Keratinocyte (primary cell): ENCODE data around the gene JPT1.

Experiments used
- CTCF ChIP-seq, 3 experiments: IDR thresholded peaks in 1 of 3; conservative IDR thresholded peaks in 1 of 3; optimal IDR thresholded peaks in 1 of 3; 2 replicates in 2 of 3; 3 replicates in 1 of 3; pipeline versions ENCODE3 to v1.5.1; 2011; ENCODE audit warnings: low read length in 3 of 3, mild to moderate bottlenecking in 3 of 3, moderate library complexity in 2 of 3, control low read depth in 1 of 3, inconsistent platforms in 1 of 3; ENCODE audit not compliant: insufficient read depth in 2 of 3; ENCODE audit errors: extremely low read depth in 1 of 3
- EZH2 ChIP-seq: IDR thresholded peaks from one replicate; pipeline ENCODE4 v1.6.1; 2012; ENCODE audit warnings: inconsistent platforms, mild to moderate bottlenecking, low read length, moderate library complexity

DNA sequence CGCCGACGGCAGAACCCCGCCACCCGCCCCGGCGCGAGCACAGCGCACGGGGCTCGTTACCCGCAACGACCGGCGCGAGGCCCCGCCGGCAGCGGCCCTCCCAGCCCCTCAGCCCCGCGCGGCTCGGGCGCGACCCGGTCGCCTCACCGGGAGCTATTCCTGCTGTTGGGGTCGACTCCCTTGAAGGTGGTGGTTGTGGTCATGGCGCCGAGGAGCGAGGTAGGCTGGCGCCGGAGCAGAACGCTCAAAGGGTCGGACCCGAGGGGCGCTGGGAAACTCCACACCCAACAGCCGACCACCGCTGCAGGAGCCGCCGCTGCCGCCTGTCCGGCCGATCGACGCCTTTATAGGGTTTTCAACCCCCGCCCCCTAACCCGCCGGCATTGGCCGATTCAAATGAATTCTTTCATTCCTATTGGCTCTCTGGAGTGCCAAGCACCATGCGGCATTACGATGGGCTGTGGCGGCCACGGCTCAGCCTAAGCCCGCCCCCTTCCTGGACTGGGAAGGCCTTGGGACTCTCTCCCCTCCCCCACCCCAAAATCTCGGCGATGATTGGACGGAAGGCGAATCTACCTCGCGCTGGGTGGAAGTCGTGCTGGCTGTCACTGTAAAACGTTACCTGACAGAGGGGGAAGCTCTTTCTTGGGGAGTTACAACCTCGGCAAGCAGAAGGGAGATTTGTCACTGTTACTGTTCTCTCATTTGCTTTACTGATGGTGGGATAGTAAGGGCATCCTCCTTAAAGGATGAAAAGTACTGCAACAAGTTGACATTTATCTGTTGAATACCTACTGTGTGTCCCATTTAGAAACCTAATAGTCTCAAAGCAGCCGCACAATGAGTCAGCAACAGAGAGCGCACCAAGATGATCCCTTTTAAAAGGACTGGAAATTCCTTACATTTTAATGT lies at the start of gene JPT1:
- TF ChIP-seq EZH2 (no peak), CTCF (optimal IDR thresholded peaks at IDR 0.05 in 1 of 3, IDR thresholded peaks at IDR 0.05 in 1 of 3, conservative IDR thresholded peaks at IDR 0.05 in 1 of 3; ENCODE audit: extremely low read depth in 1 of 3, insufficient read depth in 2 of 3, low read length in 3 of 3) (no peak)
